GM10266 (cell line): ENCODE data around the gene PLA2R1.

Experiments used
- DNase-seq: peaks from one replicate; pipeline ENCODE4 v3.0.0; 2012; ENCODE audit errors: extremely low spot score
- TF ChIP-seq, protein P1 (sequence below): IDR thresholded peaks from 2 replicates; pipeline ENCODE4 v1.5.1; 2012; ENCODE audit warnings: mild to moderate bottlenecking, low read depth; ENCODE audit not compliant: control insufficient read depth, insufficient read depth; ENCODE audit errors: missing control alignments

The PLA2R1 gene

DNA sequence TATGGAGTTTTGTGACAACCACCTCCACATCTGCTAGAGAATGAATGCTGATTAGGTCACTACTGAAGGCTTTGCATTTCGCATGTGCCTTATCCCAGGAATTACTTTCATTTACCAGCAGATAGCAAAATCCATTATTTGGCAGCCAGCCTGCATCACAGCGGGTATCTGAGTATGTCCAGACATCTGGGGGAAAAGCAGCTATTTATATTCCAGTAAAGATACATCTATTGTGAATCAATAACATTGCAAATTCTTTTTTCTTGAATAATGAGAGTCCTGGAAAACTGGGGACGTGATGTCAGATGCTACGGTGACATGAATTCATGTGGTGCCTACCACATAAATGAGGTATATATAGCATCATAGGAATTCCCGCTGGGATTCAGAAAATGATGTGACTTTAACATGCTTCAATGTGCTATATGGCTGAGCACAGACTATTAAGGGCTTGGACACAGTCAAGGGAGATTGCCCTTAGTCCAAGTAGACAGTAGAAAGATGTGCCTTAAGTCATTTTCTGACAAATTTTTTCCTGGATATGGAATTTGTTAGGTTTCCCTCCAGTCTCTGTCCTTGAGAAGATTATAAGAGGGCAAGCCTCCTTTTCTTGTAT, 180.2 kb downstream of the PLA2R1 start:
- DNase-seq = no peak
- TF ChIP-seq, protein P1, sequence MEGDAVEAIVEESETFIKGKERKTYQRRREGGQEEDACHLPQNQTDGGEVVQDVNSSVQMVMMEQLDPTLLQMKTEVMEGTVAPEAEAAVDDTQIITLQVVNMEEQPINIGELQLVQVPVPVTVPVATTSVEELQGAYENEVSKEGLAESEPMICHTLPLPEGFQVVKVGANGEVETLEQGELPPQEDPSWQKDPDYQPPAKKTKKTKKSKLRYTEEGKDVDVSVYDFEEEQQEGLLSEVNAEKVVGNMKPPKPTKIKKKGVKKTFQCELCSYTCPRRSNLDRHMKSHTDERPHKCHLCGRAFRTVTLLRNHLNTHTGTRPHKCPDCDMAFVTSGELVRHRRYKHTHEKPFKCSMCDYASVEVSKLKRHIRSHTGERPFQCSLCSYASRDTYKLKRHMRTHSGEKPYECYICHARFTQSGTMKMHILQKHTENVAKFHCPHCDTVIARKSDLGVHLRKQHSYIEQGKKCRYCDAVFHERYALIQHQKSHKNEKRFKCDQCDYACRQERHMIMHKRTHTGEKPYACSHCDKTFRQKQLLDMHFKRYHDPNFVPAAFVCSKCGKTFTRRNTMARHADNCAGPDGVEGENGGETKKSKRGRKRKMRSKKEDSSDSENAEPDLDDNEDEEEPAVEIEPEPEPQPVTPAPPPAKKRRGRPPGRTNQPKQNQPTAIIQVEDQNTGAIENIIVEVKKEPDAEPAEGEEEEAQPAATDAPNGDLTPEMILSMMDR = no peak
